Endothelial cell of umbilical vein (primary cell): ENCODE measurements around the gene NDUFAB1. TPM values are rescaled to one million over a fixed set of nuclear protein-coding genes. Genes with fewer than 3 reads are reported as not detected.
A peak's percentile ranks its signal among the peaks of the same experiment; 100 is the strongest.

Experiments
- BruUV-seq: library from RNA; stranded (reverse); fragments of 400-500 nt; replicated peaks from 2 replicates; lab custom pipeline; 2021; lab: Mats Ljungman, UMichigan
- CTCF ChIA-PET: fragments of 300-600, 350-600 bp; sonication (Branson Sonifier 250); formaldehyde crosslinking; loops from one replicate; lab custom pipeline; 2021; ENCODE audit warnings: antibody characterized with exemption, inconsistent platforms; lab: Charles Lee
- POLR2A ChIA-PET: fragments of 300-600, 350-600 bp; sonication (Branson Sonifier 250); formaldehyde crosslinking; loops from one replicate; lab custom pipeline; 2021; ENCODE audit warnings: antibody characterized with exemption, inconsistent platforms; lab: Charles Lee
- DNase-seq: peaks from one replicate; pipeline ENCODE4 v3.0.0-alpha.2; 2011; ENCODE audit warnings: low read depth, low spot score
- FAIRE-seq: peaks from 2 replicates; lab custom pipeline; 2011; peaks lifted over from hg19 to GRCh38; lab: Jason Lieb, UNC
- H2AFZ ChIP-seq: 2 replicates; pipeline ENCODE4 v1.6.0; 2012; ENCODE audit warnings: low read depth, low read length, control low read depth, inconsistent platforms
- H3K27ac ChIP-seq: 2 replicates; pipeline ENCODE4 v1.5.1; 2011; ENCODE audit warnings: low read depth, mild to moderate bottlenecking, control low read depth, low read length, moderate library complexity; ENCODE audit not compliant: insufficient read depth
- H3K27me3 ChIP-seq, 2 experiments: 2 replicates each; pipeline versions ENCODE4 v1.6.0 to v1.6.1; 2011; ENCODE audit warnings: low read length in 2 of 2, mixed read lengths in 1 of 2; ENCODE audit not compliant: control insufficient read depth in 2 of 2, insufficient read depth in 2 of 2
- H3K36me3 ChIP-seq, 2 experiments: 2 replicates in 1 of 2; 3 replicates in 1 of 2; pipeline ENCODE4 v1.5.1; 2011; ENCODE audit warnings: low read length in 2 of 2, mild to moderate bottlenecking in 1 of 2, moderate library complexity in 1 of 2; ENCODE audit not compliant: control insufficient read depth in 2 of 2, insufficient read depth in 2 of 2; ENCODE audit errors: extremely low read depth in 1 of 2
- H3K4me1 ChIP-seq: 3 replicates; pipeline ENCODE4 v1.5.1; 2011; ENCODE audit warnings: mild to moderate bottlenecking, low read length; ENCODE audit not compliant: control insufficient read depth, insufficient read depth; ENCODE audit errors: extremely low read depth
- H3K4me2 ChIP-seq: 2 replicates; pipeline ENCODE4 v1.6.1; 2011; ENCODE audit warnings: low read length, control low read depth, mixed read lengths; ENCODE audit not compliant: insufficient read depth
- H3K4me3 ChIP-seq, 3 experiments: fragments of 200-600 bp in 1 of 3; sonication (generic), shearing (Covaris generic) in 1 of 3; replicated peaks in 1 of 3; 2 replicates each; pipeline ENCODE4 v1.5.1; 2011 to 2016; ENCODE audit warnings: control low read depth in 3 of 3, low read length in 3 of 3, mild to moderate bottlenecking in 2 of 3, inconsistent platforms in 1 of 3, low read depth in 1 of 3, moderate library complexity in 1 of 3; ENCODE audit not compliant: insufficient read depth in 1 of 3
- H3K79me2 ChIP-seq: 2 replicates; pipeline ENCODE4 v1.6.0; 2012; ENCODE audit warnings: low read length, inconsistent platforms; ENCODE audit not compliant: control insufficient read depth, insufficient read depth
- H3K9ac ChIP-seq: replicated peaks from 2 replicates; pipeline ENCODE3; 2011; ENCODE audit warnings: low read length, control low read depth; ENCODE audit not compliant: insufficient read depth; ENCODE audit errors: extremely low read depth
- H3K9me1 ChIP-seq: replicated peaks from 3 replicates; pipeline ENCODE4 v1.6.0; 2011; ENCODE audit warnings: mild to moderate bottlenecking, low read length; ENCODE audit not compliant: control insufficient read depth, insufficient read depth; ENCODE audit errors: extremely low read depth
- H3K9me3 ChIP-seq: replicated peaks from 2 replicates; pipeline ENCODE4 v1.5.1; 2012; ENCODE audit warnings: low read length, inconsistent platforms; ENCODE audit not compliant: control insufficient read depth, insufficient read depth
- H4K20me1 ChIP-seq: replicated peaks from 2 replicates; pipeline ENCODE3; 2011; ENCODE audit warnings: mild to moderate bottlenecking, low read length; ENCODE audit not compliant: control insufficient read depth, insufficient read depth; ENCODE audit errors: extremely low read depth
- EZH2 ChIP-seq: IDR thresholded peaks from 2 replicates; pipeline ENCODE4 v1.6.1; 2012; ENCODE audit warnings: borderline replicate concordance, low read depth, mild to moderate bottlenecking, moderate library complexity, low read length, inconsistent platforms; ENCODE audit not compliant: severe bottlenecking
- FOS ChIP-seq: IDR thresholded peaks from 2 replicates; pipeline ENCODE4 v1.6.1; 2011; ENCODE audit warnings: mild to moderate bottlenecking, low read length, moderate library complexity, borderline replicate concordance; ENCODE audit not compliant: insufficient read depth
- GATA2 ChIP-seq: IDR thresholded peaks from 2 replicates; pipeline ENCODE4 v1.7.0; 2011; ENCODE audit warnings: low read depth, mild to moderate bottlenecking, moderate library complexity, mixed read lengths, low read length; ENCODE audit not compliant: insufficient read length, insufficient read depth
- JUN ChIP-seq: IDR thresholded peaks from 2 replicates; pipeline ENCODE4 v1.6.1; 2011; ENCODE audit warnings: borderline replicate concordance, low read depth; ENCODE audit not compliant: insufficient read length, insufficient read depth
- MYC ChIP-seq: IDR thresholded peaks from one replicate; pipeline ENCODE4 v1.6.1; 2011; ENCODE audit warnings: mild to moderate bottlenecking, low read depth, low read length
- POLR2A ChIP-seq: IDR thresholded peaks from 2 replicates; pipeline ENCODE4 v1.6.1; 2012; ENCODE audit warnings: low read depth, mild to moderate bottlenecking, control low read depth, low read length
- POLR2AphosphoS5 ChIP-seq: IDR thresholded peaks from 2 replicates; pipeline ENCODE4 v1.6.1; 2012; ENCODE audit warnings: low read depth, mild to moderate bottlenecking, control low read depth, low read length, moderate library complexity; ENCODE audit not compliant: insufficient read depth
- dilution Hi-C: fragments of 300-500 bp; cut with MboI; formaldehyde crosslinking; loops from one replicate; pipeline ENCODE4 v1.15.0; 2019; ENCODE audit warnings: low sequenced_read_pairs; ENCODE audit not compliant: extremely low pct_ligation_motif_present
- intact Hi-C: fragments of 100-400 bp; cut with micrococcal nuclease; formaldehyde crosslinking; loops from one replicate; pipeline ENCODE4 v1.10.0; 2022
- polyA plus RNA-seq, 4 experiments: library from polyadenylated mRNA; depleted of rRNA in 3 of 4; stranded (reverse) in 3 of 4; unstranded in 1 of 4; fragments of >200 nt; gene quantifications; 2 replicates each; pipeline versions ENCODE4 v1.2.1 to v1.2.3, GENCODE V29; 2011 to 2012; ENCODE audit warnings: missing spikeins in 1 of 4
- total RNA-seq: library from RNA; stranded (reverse); gene quantifications from 2 replicates; pipeline ENCODE4 v1.2.3, GENCODE V29; 2021
- TF ChIP-seq, protein P1 (sequence below): IDR thresholded peaks from 2 replicates; pipeline ENCODE4 v1.6.1; 2011; ENCODE audit not compliant: insufficient read depth, insufficient read length
- TF ChIP-seq, protein P2 (sequence below), 2 donors: IDR thresholded peaks; 1 replicate in 1 of 2; 2 replicates in 1 of 2; pipeline ENCODE4 v1.5.1; 2011; ENCODE audit warnings: low read length in 2 of 2, mild to moderate bottlenecking in 2 of 2, moderate library complexity in 2 of 2, control low read depth in 1 of 2, inconsistent platforms in 1 of 2, low read depth in 1 of 2; ENCODE audit not compliant: insufficient read depth in 1 of 2; ENCODE audit errors: extremely low read depth in 1 of 2

Gene NDUFAB1
- total and polyA plus RNA-seq, 2 donors (not counting 3 experiments of a cell fraction or from before 2014, with no cell fraction given), result 112 to 228 TPM

DNA sequence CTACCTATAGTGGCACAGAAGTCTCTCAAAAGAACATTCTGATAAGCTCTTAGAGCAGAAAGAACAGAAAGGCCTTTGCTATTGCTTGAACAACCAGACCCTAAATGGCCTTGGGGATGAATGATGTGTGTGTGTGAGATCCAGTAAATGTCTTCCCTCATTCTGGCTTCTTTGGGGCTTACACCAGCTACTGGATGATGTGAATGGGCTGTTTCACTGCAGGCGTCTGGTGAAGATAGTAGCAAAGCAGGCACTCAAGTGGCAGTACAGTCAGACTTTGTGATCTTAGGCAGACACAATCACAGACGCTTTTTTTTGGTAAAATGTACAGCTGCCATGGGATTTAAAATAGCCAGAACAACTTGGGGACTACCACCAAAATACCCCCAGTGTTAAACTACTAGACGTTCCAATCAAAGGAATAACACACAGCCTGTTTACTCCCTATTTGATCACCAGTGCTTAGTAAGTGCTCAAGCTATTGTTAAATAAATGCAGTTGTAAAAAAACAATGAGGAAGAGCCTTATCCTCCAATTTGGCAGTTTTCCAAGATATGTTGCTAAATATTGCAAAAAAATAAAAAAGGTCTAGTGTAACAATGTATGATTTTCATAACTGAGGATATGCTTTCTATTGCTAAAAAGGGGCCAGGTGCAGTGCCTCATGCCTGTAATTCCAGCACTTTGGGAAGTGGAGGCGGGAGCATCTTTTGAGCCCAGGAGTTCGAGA lies 17.9 kb downstream of the NDUFAB1 start:
- H3K9me1 ChIP-seq, result no peaks in the 10 kb centered on the region
- intact Hi-C loops (no loop called here), dilution Hi-C loops (no loop called here)
- H3K27ac ChIP-seq, result no peak overlapping the region
- no peaks in the 10 kb centered on the region for H4K20me1 ChIP-seq
- BruUV-seq, result no TSS peak
- H3K4me2 ChIP-seq, result no peak overlapping the region
- FAIRE-seq, result peak; percentile 40
- H3K27me3 ChIP-seq, result no peaks in the 10 kb centered on the region
- TF ChIP-seq, protein P1, sequence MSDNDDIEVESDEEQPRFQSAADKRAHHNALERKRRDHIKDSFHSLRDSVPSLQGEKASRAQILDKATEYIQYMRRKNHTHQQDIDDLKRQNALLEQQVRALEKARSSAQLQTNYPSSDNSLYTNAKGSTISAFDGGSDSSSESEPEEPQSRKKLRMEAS, result no peak
- TF ChIP-seq FOS (no peak), GATA2 (no peak), JUN (no peak), POLR2AphosphoS5 (no peak), POLR2A (no peak), EZH2 (no peak), MYC (no peak)
- TF ChIP-seq, protein P2, sequence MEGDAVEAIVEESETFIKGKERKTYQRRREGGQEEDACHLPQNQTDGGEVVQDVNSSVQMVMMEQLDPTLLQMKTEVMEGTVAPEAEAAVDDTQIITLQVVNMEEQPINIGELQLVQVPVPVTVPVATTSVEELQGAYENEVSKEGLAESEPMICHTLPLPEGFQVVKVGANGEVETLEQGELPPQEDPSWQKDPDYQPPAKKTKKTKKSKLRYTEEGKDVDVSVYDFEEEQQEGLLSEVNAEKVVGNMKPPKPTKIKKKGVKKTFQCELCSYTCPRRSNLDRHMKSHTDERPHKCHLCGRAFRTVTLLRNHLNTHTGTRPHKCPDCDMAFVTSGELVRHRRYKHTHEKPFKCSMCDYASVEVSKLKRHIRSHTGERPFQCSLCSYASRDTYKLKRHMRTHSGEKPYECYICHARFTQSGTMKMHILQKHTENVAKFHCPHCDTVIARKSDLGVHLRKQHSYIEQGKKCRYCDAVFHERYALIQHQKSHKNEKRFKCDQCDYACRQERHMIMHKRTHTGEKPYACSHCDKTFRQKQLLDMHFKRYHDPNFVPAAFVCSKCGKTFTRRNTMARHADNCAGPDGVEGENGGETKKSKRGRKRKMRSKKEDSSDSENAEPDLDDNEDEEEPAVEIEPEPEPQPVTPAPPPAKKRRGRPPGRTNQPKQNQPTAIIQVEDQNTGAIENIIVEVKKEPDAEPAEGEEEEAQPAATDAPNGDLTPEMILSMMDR (IDR thresholded peaks at IDR 0.05; ENCODE audit: extremely low read depth in 1 of 2, insufficient read depth in 1 of 2, low read depth in 1 of 2, low read length in 2 of 2), result no peak
- ChIA-PET CTCF (interaction anchor here (1.1 to 1.2 kb wide), 3 partner anchors 10 to 21 kb away, joined by 3 to 4 read pairs (median 3); partner anchors contain the start of genes NDUFAB1 and UBFD1), POLR2A (no interaction called here)
- peaks cover 2 to 16% of the 10 kb centered on the region in 2 experiments for H3K36me3 ChIP-seq
- no peaks in the 10 kb centered on the region for H3K9me3 ChIP-seq
- no peak overlapping the region for H2AFZ ChIP-seq
- H3K79me2 ChIP-seq, result no peaks in the 10 kb centered on the region
- no peak overlapping the region for H3K4me3 ChIP-seq
- peaks cover 2% of the 10 kb centered on the region for H3K4me1 ChIP-seq
- peak; percentile 71 for DNase-seq
- H3K9ac ChIP-seq, result no peak overlapping the region
